ENCODE results near the gene SIGLEC5.

DNA sequence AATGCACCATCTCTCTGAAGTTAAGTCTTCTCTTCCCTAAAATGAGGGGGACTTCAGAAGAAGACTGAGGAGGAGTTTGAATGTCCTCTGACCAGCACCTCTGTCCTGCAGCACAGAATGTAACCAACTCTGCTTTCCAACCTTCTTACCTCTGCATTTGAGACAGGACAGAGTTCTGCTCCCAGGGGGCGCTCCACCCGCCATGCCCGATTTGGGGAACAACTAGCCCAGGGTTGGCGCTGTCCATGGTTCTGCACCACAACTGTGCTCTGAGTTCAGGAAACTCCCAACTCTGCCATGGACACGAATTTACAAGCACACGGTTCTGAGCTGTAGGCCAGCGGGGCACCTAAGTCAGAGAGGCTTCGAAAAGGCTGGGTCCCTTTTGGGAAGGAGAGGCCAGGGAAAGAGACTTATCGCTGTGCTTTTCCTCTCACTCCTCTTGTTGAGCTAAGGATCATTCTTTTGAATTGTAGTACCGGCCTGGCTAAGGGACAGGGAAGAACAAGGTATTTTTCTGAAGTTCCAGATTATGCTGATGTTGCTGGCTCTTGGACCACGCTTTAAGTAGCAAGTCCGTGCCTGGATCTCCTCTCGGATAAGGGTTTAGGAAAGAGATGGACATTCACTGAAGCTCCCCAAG is 22.2 kb downstream of the SIGLEC5 start:
- TF ChIP-seq NPAS2 (CRISPR knock-in tag; IDR thresholded peaks at IDR 0.05; ENCODE audit: borderline replicate concordance) (no peak), BRCA1 (CRISPR knock-in tag; IDR thresholded peaks at IDR 0.05) (0 out of 2 replicates have a peak, but pooled peaks have one; percentile 81), ZNF597 (CRISPR knock-in tag; IDR thresholded peaks at IDR 0.05) (no peak), ARNT2 (CRISPR knock-in tag; IDR thresholded peaks at IDR 0.05; ENCODE audit: low read depth) (peak; percentile 78; the same call in 1 of the 2 replicates), BHLHE40 (IDR thresholded peaks at IDR 0.05; ENCODE audit: low read length) (no peak), PRMT3 (CRISPR knock-in tag; IDR thresholded peaks at IDR 0.05; ENCODE audit: borderline replicate concordance, low read depth) (peak; percentile 69; the same call in 1 of the 2 replicates)
- TF ChIP-seq, protein P1, sequence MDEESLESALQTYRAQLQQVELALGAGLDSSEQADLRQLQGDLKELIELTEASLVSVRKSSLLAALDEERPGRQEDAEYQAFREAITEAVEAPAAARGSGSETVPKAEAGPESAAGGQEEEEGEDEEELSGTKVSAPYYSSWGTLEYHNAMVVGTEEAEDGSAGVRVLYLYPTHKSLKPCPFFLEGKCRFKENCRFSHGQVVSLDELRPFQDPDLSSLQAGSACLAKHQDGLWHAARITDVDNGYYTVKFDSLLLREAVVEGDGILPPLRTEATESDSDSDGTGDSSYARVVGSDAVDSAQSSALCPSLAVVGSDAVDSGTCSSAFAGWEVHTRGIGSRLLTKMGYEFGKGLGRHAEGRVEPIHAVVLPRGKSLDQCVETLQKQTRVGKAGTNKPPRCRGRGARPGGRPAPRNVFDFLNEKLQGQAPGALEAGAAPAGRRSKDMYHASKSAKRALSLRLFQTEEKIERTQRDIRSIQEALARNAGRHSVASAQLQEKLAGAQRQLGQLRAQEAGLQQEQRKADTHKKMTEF (CRISPR knock-in tag; IDR thresholded peaks at IDR 0.05) = 0 out of 2 replicates have a peak, but pooled peaks have one; percentile 30
